Eye (tissue), 1 donor: ENCODE data around the gene SLC66A3.

ENCODE experiments used
- DNase-seq: peaks from one replicate; pipeline ENCODE4 v3.0.0-alpha.2; 2015

Gene SLC66A3

DNA sequence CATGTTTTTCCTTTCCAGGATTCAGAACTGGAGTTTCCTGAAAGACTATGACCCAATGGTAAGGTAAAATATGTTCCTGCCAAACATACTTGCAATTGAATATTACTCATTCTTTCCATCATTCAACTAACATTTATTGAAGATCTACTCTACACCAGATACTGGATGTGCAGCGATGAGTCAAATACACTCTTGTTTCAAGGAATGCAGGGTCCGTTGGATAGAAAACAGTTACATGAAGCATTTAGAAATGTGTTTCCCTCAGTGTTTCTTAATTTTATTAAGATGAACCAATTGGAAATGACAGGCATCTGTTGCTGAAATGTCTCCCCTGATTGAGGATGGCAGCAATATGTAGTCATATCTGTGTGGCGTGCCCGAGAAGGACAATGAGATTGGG is 14.8 kb upstream of the SLC66A3 start:
- no peak for DNase-seq

DNA sequence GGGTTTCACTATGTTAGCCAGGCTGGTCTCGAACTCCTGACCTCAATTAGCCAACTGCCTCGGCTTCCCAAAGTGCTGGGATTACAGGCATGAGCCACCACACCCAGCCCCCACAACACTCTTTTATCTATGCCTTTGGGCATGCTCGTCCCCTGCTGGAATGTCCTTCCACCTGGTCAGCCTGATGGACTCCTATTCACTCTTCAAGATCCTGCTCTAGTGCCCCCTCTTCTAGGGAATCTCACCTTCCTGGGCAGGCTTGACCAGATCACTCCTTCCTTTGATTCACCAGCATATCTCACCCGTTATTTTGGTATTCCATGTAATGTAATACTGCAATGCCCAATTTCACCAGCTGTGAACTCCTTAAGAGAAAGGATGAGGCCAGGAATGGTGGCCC is 13.9 kb upstream of the SLC66A3 start:
- DNase-seq = no peak

DNA sequence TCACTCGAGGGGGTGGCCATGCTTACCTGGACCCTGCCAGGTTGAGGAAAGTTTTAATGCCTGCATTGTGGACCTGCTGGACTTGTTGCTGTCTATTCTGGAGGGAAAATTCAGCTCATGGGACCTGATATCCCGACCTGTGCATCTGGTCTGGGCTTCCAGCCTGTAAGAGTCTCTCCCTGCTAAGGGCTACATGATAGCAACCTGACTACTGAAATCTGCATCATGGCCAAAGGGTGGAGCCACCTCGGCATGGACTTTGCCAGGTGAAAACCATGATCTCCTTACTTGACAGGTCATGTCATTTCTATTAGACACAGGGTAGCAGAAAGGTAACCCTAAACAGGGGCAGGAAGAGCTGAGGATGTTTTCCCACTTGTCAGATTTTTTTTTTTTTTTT is 12.9 kb upstream of the SLC66A3 start:
- no peak for DNase-seq

DNA sequence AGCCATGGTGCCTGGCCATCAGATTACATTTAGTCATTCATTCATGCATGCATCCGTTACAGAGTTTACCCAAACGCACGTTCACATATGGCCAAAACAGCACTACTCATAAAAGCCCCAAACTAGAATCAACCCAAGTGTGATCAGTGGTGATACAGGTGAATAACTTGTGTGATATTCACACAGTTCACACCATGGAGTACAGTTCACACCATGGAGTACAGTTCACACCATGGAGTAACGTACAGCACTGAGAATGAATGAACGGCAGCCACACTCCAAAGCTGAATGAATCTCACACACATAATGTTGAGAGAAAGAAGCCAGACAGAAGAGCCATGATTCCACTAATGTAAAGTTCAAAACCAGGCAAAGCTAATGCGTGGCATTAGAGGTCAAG is 12.3 kb upstream of the SLC66A3 start:
- no peak for DNase-seq

DNA sequence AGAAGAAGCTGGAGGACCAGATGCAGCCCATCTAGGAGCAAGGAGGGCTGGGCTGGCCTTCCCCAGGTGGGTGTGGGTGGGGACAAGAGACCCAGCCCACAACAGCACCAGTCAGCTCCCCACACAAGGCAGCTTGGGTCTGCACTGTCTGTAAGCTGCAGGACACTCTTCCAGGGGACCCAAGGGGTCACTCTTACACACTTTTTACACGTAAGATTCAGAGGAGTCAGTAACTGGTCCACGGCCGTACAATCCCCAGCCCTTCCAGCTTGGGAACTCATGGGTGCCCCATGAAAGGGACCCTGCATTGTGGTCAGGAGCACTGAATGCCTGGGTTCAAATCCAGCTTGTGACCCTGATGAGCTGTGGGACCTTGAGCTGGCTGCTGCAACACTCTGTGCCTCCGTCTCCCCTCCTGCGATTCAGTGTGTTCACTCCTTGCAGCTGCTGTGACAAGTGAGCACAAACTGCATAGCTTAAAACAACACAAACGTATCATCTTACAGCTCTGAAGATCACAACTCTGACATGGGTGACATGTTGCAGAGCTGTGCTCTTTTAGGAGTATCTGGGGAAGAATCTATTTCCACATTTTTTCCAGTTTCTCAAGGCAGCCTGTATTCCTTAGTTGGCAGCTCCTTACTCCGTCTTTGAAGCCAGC is 11.1 kb upstream of the SLC66A3 start:
- DNase-seq = no peak

DNA sequence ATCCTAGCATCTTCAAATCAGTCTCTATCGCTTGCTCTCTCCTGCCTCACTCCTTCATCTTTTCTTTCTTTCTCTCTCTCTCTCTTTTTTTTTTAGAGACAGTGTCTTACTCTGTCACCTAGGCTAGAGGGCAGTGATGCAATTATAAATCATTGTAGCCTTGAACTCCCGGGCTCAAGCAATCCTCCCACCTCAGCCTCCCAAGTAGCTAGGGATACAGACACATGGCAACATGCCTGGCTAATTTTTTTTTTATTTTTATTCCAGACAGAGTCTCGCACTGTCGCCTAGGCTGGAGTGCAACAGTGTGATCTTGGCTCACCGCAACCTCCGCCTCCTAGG is 10.6 kb upstream of the SLC66A3 start:
- no peak for DNase-seq

DNA sequence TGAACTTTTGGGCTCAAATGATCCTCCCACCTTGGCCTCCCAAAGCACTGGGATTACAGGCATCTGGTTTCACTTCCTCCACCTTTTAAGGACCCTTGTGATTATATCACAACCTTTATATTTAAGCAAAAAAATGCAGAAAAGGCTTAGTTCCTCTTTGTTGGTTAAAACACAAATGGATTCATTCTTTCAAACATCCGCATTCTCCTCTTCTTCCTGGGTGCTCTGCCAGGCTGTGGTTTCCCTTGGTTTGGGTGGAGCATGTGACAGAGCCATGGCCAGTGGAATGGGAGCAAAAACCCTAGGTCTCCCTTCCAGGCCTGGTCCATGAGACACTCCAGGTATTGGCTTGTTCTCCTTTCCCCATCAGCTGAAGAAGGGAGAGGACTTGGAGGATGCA is 9.9 kb upstream of the SLC66A3 start:
- no peak for DNase-seq

DNA sequence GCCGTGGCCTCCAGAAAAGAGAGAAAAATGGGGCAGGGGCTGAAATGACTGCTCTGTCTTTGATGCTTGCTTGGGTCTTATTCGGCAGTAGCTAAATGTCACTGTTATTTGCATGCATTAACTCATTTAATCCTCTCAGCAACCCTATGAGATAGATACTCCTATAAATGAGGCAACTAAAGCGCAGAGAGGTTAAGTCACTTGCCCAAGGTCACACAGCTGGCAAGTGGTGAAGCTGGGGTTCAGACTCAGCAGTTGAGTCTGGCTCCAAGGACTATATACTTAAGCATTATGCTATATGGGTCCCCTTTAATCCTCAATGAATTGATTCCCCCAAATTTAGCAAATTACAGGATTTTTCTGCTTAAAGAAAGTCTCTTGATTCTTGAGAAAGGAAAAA is 9.2 kb upstream of the SLC66A3 start:
- no peak for DNase-seq

DNA sequence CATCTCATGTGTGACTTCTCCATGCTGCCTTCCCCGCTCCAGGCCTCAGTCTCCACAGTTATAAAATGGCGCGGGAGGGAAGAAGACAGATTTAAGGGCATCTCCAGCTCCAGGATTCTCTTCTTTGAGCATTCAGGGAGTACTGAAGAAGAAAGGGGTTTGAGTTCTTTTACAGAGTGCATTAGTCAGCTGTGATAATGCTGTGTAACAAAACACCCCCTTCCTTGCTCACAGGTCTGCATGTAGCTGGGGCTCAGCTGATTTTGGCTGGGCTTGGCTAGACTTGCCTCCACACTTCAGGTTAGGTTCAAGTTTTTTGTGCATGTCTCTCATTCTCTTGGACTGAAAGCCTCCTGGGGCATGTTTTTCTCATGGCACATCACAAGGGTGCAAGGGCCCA is 8.0 kb upstream of the SLC66A3 start:
- no peak for DNase-seq

DNA sequence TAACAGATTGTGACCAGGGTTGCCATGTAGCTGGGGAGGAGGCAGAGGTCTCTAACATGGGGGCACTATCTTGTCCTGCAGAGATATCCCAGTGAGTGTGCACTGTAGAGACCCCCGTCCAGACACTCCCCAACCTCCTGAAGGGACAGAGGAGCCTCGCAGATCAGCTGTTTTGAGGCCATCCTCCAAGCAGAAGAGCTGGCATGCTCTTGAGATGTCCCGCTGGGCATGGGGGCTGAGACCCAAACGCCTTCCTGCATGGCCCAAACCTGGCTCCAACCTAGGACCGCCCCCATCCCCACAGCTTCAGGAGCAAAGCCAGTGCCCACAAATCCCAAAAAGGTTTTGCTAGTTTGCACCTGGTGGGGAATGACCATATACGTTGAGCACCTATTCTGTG is 2.7 kb upstream of the SLC66A3 start:
- DNase-seq = no peak

DNA sequence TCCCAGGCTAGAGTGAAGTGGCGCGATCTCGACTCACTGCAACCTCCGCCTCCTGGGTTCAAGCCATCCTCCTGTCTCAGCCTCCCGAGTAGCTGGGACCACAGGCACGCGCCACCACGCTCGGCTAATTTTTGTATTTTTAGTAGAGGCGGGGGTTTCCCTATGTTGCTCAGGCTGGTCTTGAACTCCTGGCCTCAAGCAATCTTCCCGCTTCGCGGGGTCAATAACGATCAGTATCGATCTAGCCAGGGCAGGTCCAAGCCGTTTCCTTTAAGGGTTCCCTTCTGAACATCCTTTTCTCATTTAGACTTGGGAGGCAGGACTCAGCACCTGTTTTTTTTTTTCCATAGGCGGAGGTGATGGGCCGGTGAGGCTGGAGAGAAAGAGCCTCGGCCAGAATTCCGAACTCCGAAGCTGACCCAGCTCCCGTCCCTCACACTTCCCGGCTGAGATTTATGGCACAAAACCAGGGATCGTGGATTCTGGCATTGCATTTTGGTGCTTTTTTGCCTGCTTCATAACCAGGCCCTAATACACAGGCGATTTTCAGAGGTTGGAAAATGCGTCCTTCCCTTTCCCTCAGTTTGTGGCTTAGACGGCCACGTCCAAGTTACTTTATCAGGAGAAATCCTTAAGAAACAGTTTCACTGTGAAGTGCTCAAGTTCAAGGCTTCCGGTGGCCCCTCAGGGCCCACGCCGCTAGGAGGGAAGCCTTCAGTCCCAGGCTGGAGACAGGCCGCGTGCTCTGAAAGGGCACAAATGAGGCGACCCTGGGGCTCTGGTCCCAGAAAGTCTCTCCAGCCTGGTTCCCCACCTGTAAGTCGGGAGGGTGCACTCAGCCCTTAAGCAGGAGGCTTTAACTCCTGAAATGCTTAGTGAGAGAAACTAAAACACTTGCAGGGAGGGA is 998 bp upstream of the SLC66A3 start:
- no peak for DNase-seq

DNA sequence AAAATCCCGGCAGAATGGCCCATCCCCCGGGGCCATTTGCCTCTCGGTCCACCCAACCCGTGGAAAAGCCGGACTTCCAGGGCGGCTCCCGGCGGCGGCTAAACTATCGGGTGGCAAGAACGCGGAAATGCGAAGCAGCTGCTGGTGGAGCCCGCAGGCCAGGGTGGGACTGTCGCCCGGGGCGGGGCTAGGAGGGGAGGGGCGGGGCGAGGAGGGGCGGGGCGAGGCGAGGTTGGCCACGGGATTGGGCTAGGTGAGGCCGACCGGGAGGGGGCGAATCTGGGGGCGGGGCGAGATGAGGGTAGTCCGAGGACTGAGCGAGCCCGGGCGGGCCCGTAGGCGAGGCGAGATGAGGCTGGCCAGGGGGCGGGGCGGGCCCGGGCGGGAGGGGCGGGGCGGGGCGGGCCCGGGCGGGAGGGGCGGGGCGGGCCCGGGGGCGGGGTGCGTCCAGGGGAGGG is 315 bp upstream of the SLC66A3 start:
- DNase-seq = peak; percentile 97

DNA sequence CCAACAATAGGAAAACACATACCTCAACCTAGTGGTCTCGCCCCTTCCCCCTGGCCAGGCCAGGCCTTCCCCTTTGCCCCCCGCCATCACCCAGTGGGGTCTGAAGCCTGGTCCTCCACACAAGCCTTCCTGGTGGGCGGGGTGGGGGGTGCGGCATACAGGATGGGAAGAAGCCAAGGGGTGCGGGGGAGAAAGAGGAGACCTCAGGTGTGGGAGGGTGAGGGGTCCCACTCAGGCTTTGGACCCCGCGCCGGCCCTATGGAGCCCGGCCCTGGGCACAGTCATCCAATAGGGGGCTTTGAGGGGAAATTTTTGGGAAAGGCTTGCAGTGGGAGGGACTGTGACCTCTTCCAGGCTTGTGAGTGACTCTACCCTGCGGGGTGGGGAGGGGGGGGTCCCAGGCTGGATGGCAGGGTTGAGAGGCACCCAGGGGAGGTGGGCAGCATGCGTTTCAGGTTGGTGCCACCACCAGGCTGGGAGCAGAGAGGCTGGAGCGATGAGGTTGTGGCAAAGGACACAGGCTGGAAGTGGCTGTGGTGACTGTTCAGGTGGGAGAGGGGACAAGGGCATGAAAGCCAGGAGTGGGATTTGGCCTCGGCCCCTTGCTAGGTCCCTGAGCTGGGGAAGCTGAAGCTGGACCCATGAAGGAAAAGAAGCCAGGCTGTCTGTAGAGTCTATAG is 1.3 kb downstream of the SLC66A3 start:
- DNase-seq = no peak

DNA sequence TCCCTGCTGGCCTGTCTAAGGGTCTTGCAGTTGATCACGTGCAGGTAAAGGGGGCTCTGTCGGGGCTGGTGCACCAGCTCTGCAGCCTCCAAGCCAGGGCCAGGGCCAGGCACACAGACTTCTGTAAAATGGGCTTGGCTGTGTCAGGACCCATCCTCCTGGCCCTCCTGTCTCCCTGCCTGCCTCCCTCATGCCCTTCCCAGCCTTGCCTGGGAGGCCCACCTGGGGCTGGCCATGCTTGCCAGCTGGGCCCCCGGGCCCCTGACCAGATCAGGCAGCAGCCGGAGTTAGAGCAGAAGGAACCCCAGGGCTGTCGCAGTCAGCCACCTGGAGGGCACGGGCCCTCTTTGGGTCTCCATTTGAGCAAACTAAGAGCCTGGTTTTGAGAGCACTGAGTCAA is 2.0 kb downstream of the SLC66A3 start:
- DNase-seq = no peak

DNA sequence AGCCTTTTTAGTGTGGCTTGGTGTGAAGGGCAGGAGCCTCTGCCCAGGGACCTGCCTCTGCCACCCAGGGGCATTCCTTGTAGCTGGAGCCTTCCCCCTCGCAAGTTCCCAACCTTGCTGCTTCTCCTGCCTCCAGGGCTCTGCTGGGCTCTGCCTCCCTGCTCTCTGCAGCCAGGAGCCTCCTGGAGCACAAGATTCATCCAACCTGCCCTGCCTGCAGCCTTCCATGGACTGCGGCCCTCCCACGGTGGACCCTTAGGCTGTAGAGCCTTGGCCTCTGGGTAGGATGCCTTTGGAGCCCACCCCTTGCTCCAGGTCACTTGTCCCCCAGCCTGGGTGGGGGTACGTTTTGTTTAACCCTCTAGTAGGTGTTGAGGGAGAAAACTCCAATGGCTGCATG is 2.5 kb downstream of the SLC66A3 start:
- no peak for DNase-seq

DNA sequence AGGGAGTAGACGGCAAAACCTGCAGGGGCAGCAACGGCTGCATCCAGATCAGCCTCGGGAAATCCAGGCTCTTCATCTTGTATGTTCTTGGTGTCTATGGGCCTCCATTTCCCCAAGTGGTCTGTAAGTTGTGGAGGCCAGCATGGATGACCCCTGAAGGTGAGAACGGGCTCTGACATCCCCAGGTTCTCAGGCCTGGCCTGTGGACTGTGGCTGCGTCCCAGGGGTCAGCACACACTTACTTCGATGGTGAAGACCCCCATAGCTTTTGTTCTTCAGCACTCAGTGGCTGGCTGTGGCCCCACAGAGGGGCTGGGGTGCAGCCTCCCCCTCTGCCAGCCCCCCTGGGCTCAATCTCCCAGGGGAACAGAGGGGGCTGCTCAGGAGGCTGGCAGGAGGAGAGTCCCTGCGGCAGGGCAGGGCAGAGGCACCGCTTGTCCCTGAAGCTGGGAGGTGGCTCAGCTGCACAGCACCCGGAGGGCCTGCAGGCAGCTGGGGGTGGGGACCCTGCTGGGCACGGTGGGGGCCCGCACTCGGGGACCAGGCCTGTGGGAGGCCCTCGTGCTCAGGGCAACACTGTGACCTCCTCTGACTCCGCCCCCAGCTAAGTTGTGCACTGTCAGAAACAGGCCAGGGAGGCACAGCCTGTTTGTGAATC is 3.8 kb downstream of the SLC66A3 start:
- no peak for DNase-seq

DNA sequence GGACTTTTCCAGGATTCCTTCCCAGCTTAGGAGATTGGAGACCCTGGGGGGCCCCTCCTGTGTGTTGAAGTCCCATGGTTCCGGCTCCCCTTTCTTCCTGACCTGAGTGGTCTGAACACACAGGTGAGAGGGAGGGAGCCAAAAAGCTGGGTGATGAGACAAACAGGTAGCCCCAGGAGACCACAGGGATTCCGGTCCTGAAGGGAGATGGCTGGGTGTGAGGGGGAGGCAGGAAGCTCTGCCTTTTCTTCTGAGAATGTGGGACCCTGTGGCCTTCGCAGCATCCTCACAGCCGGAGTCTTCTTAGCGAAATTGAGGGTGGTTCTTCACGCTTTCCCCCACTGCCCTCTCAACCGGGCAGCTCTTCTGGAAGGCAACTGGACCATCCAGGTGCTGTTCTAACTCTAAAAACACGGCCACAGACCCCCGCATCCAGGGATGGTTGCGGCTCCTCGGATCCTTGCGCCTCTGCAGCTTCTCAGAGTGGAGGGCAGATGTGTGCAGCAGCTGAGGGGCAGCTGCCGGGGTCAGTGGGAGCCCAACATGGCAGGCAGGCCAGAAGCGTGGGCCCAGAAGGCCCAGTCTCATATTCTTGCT is 4.4 kb downstream of the SLC66A3 start:
- no peak for DNase-seq

DNA sequence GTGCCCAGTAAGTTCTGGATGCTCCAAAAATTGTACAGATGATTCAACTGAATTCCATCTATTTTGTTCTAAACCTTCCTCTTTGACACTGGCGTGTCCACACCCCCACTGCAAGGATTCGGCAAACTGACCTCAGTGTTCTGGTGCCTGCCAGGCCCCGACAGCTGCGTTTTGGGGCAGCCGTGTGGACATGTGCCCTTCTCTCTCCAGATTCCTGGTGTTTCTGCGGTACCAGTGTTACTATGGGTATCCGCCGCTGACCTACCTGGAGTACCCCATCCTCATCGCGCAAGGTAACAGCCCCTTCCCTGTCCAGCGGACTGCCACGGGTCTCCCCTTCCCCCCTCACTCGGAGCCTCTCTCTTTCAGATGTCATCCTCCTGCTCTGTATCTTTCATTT is 5.0 kb downstream of the SLC66A3 start:
- no peak for DNase-seq

DNA sequence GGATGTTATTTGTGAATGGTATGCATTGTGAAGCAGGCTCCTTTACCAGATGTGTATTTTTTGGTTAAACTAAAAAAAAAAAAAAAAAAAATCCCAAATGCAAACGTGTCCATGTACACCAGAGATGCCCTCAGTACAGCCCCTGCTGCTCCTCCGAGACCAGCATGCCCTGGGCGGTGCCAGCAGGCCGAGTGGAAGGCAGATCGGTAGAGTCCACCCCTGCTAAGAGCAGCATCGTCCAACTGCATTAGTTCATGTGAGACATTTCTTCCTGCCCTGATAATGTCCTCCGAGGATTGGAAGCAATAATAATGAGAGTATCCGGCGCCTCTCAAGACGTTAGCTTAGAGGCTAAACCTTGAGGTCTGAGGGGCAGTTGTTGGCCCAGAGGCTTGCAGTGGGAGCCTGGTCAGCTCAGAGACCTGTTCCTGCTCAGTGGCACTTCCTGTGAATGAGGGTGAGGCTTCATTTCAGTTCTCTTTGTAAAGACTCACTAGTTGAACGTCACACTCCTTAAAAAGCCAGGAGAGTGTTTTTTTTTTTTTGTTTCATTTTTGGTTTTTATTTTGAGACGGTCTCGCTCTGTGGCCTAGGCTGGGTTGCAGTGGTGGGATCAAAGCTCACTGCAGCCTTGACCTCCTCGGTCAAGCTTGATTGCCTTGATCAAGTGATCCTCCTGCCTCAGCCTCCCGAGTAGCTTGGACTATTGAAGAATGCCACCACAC is 5.6 kb downstream of the SLC66A3 start:
- no peak for DNase-seq

DNA sequence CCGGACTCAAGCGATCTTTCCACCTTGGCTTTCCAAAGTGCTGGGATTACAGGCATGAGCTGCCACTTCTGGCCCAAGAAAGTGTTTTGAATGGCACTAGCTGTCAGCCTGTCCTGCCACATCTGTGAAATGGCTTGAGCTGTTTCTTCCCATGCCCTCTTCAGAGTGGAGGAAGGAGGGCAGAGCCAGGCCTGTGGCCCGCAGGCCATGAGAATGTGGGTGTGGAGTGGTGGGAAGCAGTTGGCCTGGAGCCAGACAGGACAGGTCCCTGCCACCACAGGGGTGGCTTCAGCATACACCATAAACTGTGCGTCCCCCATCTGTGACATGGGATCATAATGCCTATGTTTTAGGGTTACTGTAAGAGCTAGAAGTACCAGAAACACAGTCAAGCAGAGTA is 6.5 kb downstream of the SLC66A3 start:
- no peak for DNase-seq

DNA sequence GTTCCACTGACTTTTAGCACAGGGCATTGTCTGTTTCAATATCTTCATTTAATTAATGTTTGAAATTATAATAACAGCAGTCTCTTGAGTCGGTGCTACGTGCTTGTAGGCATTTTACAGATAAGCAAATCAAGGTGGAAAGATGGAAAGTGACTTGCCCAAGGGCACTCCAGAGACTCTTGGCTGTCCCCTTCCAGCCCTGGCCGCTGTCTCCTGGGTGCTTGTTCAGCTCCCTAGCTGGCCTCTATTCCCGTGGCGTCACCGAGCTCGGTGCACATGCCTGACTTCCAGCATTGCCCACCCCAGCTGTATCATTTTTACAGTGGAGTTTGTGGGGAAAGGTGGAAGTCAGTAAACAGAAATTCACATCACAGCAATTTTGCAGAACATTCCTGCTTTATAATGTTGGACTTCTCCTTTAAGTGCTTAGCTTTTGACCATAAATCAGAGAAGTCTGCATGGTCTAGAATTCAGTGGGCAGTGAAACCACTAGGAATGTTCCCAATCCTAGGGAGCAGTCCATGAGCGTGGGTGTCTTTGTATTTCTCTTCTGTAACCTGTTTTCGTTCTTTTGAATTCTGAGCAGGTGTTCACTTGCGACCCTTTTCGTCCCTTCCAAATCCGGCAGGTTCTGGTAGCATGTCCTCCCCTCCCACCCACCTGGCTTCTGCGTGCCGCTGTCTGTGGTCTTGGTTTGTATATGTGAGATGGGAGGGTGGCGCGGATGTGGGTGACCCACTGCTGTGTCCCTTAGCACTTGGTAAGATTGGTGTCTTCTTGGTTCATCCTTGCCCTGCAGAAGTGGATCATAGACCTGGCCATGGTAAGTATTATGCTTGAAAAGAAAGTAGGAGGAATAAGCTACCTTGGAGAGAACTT is 8.4 kb downstream of the SLC66A3 start:
- DNase-seq = no peak
